Measurements from ENCODE around the gene ZNF787. TPM values are rescaled to one million over a fixed set of nuclear protein-coding genes. Genes with fewer than 3 reads are reported as not detected.

ZNF787 gene
- total and polyA plus RNA-seq, 2 of the 13 experiments (the other 11 are each of a cell fraction or from before 2014, with no cell fraction given), result 15.1 to 42.8 TPM

- TF ChIP-seq ARID4A (CRISPR knock-in tag; IDR thresholded peaks at IDR 0.05; ENCODE audit: borderline replicate concordance) (peak; percentile 11; the same call in 1 of the 2 replicates), RAD21 (CRISPR knock-in tag; IDR thresholded peaks at IDR 0.05) (peak; percentile 55; the same call in 1 of the 2 replicates), MBD4 (IDR thresholded peaks at IDR 0.05; ENCODE audit: borderline replicate concordance, low read length) (no peak), HOXD1 (CRISPR knock-in tag; IDR thresholded peaks at IDR 0.05) (no peak), ZSCAN25 (CRISPR knock-in tag; IDR thresholded peaks at IDR 0.05) (peak; percentile 17; the same call in 1 of the 2 replicates), ZNF546 (CRISPR knock-in tag; conservative IDR thresholded peaks at IDR 0.05) (no peak), MTA1 (CRISPR knock-in tag; IDR thresholded peaks at IDR 0.05; ENCODE audit: borderline replicate concordance) (peak; percentile 30; the same call in 1 of the 2 replicates), MAZ (IDR thresholded peaks at IDR 0.05; ENCODE audit: borderline replicate concordance, low read depth, low read length) (no peak), MAZ (CRISPR knock-in tag; IDR thresholded peaks at IDR 0.05; ENCODE audit: low read depth) (peak; percentile 37; the same call in 1 of the 2 replicates), ZNF572 (CRISPR knock-in tag; IDR thresholded peaks at IDR 0.05) (0 out of 2 replicates have a peak, but pooled peaks have one; percentile 28), ZNF570 (CRISPR knock-in tag; IDR thresholded peaks at IDR 0.05; ENCODE audit: borderline replicate concordance) (no peak), HNRNPLL (IDR thresholded peaks at IDR 0.05; ENCODE audit: low read depth, low read length, poor library complexity, severe bottlenecking) (peak; percentile 42), AGO2 (optimal IDR thresholded peaks at IDR 0.05; ENCODE audit: low read depth, low read length) (peak; percentile 21), ZMYM4 (CRISPR knock-in tag; IDR thresholded peaks at IDR 0.05) (peak; percentile 22; the same call in 1 of the 2 replicates), PAX8 (CRISPR knock-in tag; IDR thresholded peaks at IDR 0.05; ENCODE audit: borderline replicate concordance) (no peak), NR2F6 (IDR thresholded peaks at IDR 0.05) (no peak), NR2F6 (CRISPR knock-in tag; IDR thresholded peaks at IDR 0.05) (0 out of 2 replicates have a peak, but pooled peaks have one; percentile 22), ZNF12 (CRISPR knock-in tag; IDR thresholded peaks at IDR 0.05) (no peak), ZNF24 (IDR thresholded peaks at IDR 0.05) (no peak), ETV6 (CRISPR knock-in tag; conservative IDR thresholded peaks at IDR 0.05) (0 out of 2 replicates have a peak, but pooled peaks have one; percentile 37), TRIM24 (CRISPR knock-in tag; IDR thresholded peaks at IDR 0.05) (peak; percentile 46; the same call in 1 of the 2 replicates), TFAP4 (IDR thresholded peaks at IDR 0.05; ENCODE audit: borderline replicate concordance, low read depth) (peak; percentile 84; the same call in 1 of the 2 replicates), ZFP41 (CRISPR knock-in tag; IDR thresholded peaks at IDR 0.05; ENCODE audit: borderline replicate concordance) (no peak), ZMAT5 (CRISPR knock-in tag; IDR thresholded peaks at IDR 0.05; ENCODE audit: borderline replicate concordance, low read depth) (no peak), ZNF260 (CRISPR knock-in tag; IDR thresholded peaks at IDR 0.05; ENCODE audit: borderline replicate concordance, low read depth) (no peak)
These were observed 40.3 kb downstream of the ZNF787 start (continued) for GRCh38 chr19:56080669-56081401.

All from HepG2 (cell line).